ENCODE results near the gene ATAD1.

DNA sequence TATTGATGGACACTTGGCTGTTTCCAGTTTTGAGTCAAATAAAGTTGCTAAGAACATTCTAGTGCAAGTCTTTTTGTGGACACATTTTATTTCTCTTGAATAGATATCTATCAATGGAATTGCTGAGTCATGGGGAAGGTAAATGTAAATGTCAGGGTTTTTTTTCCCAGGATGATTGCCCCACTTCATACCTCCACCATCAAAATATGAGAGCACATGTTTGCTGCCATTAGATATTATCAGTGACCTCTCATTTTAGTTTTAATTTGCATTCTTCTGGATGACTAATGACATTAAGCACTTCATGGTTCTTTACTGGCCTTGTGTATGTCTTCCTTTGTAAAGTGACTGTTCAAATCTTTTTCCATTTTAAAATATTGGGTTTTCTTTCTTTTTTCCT is 112.7 kb downstream of the ATAD1 start:
- TF ChIP-seq CTCF (IDR thresholded peaks at IDR 0.05; ENCODE audit: insufficient read depth, low read depth, low read length) (no peak), EZH2 (IDR thresholded peaks at IDR 0.05; ENCODE audit: insufficient read depth, low read length) (no peak)

Measured in astrocyte (in vitro differentiated cells and primary cell).